ENCODE data around the gene TCOF1. TPM values are rescaled to one million over a fixed set of nuclear protein-coding genes. Genes with fewer than 3 reads are reported as not detected.
A peak's percentile ranks its signal among the peaks of the same experiment; 100 is the strongest.
"Not testable (repeated sequence)": the region's sequence is repeated elsewhere in the genome, so short reads cannot be mapped to it uniquely, and the experiment has no call there.

The TCOF1 gene
- total RNA-seq, 1 donor from 2014 or later = 8.4 TPM

DNA sequence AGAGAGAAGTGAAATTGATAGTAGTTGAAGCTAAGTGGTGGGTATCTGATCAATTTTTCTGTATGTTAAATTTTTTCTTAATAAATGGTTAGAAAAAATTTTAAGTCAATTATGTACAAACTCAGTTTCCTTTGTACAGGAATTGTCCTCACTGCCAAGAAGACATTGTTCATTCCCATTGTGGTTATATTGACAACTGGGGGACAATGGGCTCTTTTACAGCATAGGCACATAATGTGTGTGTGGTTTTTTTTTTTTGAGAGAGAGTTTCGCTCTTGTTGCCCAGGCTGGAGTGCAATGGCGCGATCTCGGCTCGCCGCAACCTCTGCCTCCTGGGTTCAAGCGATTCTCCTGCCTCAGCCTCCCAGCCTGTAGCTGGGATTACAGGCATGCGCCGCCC lies 68.7 kb downstream of the TCOF1 start:
- DNase-seq (ENCODE audit: low spot score) = not testable (repeated sequence)

GRCh38 chr5:150428106-150428876 lies 70.8 kb downstream of the TCOF1 start:
- DNase-seq (ENCODE audit: low spot score) = no peak

- DNase-seq (ENCODE audit: low spot score) = no peak
Observed at GRCh38 chr5:150428978-150429377, 71.5 kb downstream of the TCOF1 start.

- no peak for DNase-seq (ENCODE audit: low spot score)
Observed at GRCh38 chr5:150429410-150429873, 71.9 kb downstream of the TCOF1 start.

GRCh38 chr5:150431048-150431447 lies 73.6 kb downstream of the TCOF1 start:
- DNase-seq (ENCODE audit: low spot score) = no peak

DNA sequence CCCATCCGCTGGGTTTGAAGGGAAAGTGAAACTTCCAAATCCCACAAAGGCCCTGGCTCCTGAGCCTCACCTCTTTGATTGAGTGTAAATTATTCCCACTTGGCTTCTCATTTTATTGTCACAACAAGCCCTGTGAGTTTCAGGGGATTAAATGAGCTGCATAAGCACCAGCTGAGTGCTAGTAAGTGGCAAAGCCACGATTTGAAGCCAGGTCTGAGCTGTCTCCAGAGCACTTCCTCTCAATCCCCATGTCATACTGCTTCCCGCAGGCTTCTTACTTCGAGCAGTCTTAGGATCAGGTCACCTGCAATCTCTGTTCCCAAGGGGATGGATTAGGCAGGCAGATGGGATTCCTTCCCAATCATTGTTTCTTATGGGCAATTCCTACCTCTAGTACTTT lies 74.1 kb downstream of the TCOF1 start:
- DNase-seq (ENCODE audit: low spot score) = no peak

DNA sequence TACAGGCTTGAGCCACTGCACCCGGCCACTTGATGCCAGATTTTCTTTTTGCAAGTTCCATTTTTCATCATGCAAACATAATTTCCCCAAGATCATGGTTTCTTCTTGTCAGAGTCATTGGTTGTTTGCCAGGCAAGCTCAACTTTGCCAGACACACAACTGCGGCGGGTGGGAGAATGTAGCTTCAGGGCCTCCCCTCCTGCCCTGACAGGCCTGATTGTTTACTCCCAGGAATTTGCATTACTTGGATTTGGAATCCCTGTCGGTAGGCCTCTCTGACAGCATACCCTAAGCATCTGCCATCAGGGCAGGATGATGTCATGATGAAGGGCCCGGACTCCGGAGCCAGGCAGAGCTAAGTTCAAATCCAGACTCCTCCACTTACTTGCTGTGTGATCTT lies 77.0 kb downstream of the TCOF1 start:
- DNase-seq (ENCODE audit: low spot score) = peak; percentile 91

GRCh38 chr5:150436141-150436680 lies 78.7 kb downstream of the TCOF1 start:
- peak; percentile 88 for DNase-seq (ENCODE audit: low spot score)

- no peak for DNase-seq (ENCODE audit: low spot score)
Observed at GRCh38 chr5:150438873-150439546, 81.5 kb downstream of the TCOF1 start.

GRCh38 chr5:150440948-150441812 lies 83.7 kb downstream of the TCOF1 start:
- no peak for DNase-seq (ENCODE audit: low spot score)

DNA sequence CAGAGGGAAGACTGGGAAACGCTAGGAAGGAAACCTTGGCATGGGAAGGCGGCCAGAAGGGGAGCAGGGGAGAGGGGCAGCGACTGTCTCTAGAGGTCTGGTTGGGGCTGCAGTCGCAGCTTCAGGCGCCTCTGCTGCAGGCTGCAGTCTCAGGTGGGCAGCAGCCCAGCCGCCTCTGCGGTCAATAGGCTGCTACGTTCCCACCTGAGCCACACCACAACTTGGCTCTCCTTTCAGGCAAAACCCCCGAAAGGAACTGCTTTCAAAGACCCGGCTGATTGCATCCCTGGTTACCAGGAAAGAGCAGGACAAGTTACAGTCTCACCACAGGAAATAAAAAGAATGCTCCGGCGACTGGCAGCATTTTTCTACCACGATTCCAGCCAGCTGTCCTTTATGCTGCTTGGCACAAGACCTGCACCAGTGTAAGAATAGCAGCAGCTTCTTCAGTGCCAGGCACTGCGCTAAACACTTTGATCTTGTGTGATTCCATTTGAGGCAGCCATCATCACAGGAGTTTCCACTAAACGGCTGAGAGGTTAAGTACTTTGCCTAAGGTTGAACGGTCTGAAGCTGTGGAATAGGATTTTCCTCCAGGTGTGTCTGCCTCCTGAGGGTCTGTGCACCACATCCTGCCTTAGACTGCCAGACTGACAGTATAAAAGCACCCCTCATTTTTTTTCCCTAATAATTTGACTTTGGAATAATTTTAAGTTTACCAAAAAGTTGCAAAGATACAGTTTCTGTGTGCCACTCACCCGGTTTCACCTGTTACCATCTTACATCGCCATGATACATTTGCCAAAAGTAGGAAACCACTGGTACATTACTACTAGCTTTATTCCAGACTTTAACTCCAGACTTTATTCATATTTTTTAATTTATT lies 84.6 kb downstream of the TCOF1 start:
- DNase-seq (ENCODE audit: low spot score) = no peak

- no peak for DNase-seq (ENCODE audit: low spot score)
Observed at GRCh38 chr5:150442699-150443080, 85.2 kb downstream of the TCOF1 start.

DNA sequence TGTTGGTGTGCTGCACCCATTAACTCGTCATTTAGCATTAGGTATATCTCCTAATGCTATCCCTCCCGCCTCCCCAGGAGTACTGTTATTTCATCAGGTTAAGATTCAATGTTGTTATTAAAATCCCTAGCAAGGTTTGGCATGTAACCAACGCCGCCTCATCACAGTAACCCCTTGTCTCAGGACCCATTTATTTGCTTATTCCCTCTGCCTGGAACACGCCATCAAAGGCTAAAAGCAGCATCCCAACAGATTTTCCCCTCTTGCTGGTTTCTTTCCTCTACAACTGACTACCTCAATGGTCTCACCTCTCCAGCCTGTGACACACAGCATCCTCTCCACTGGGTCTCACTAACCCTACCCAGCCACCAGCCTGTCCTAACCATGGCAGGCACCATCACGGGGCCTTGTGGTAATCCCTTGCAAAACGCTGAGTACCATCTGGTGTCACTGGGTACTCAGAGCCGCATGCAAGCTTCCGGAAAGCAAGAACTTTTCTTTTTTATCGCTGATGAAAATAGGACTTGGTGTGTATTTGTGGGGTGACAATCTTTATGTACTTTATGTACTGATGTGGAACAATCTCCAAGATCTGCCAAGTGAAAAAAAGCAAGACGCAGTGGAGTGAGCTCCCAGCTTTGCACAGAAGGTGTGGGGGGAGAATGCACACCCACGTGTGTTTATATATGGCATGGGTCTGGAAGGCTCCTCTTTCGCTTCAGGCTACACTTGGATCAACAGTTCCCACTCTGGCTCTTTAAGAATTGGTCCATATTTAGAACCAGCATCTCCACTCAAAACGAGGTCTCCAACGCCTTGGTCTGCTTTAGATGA lies 86.0 kb downstream of the TCOF1 start:
- no peak for DNase-seq (ENCODE audit: low spot score)

DNA sequence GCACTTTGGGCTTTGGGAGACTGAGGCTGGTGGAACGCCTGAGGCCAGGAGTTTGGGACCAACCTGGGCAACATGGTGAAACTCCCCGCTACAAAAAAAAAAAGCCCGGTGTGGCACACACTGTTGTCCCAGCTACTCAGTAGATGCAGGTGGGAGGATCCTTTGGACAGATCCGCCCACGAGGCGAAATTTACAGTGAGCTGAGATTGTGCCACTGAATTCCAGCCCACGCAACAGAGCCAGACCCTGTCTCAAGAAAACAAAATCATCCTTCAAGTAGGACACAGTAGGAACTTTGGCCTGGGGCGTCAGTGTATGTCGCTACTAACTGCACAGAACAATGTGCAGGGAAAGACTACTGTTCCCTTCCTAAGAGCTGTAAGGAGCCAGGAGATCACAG lies 87.3 kb downstream of the TCOF1 start:
- no peak for DNase-seq (ENCODE audit: low spot score)

- no peak for DNase-seq (ENCODE audit: low spot score)
Observed at GRCh38 chr5:150446088-150446487, 88.6 kb downstream of the TCOF1 start.

DNA sequence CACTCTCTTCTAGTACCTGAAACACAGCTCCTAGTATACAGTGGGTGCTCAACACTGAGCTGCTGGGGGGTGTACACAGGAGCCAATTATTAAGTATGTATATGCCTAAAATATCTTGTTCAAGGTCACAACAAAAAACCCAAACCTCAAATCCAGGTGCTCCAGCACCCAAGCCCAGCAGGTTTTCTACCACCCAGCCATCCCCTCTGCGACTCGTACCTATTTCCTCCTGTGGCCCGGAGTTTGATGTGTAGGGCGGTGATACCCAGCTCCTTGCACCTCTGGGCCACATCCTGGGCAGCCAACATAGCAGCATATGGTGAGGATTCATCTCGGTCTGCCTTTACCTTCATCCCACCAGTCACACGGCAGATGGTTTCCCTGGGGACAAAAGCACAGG lies 89.1 kb downstream of the TCOF1 start:
- DNase-seq (ENCODE audit: low spot score) = no peak

GRCh38 chr5:150447188-150447587 lies 89.7 kb downstream of the TCOF1 start:
- no peak for DNase-seq (ENCODE audit: low spot score)

DNA sequence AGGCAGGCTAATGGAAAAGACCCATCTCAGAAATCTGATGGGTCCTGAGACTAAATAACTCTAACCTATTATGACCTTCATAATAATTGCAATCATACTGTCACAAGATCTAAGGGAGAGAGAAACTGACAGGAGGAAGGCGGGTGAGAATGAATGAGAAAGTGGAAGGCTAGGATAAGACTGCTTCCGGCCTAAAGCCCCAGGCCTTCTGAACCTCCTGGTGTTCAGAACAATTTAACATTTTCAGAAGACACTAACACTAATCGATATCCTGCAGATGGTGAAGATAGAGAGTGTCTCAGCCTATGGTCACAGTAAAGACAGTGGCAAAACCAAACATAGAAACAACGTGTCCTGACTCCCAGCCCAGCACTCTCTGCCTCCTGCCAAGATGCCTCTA lies 90.8 kb downstream of the TCOF1 start:
- DNase-seq (ENCODE audit: low spot score) = no peak

GRCh38 chr5:150448952-150449516 lies 91.5 kb downstream of the TCOF1 start:
- DNase-seq (ENCODE audit: low spot score) = peak; percentile 26
